Stomach (tissue), 9 donors: ENCODE measurements around the gene KRTAP5-9. TPM values are rescaled to one million over a fixed set of nuclear protein-coding genes. Genes with fewer than 3 reads are reported as not detected.
"Not testable (repeated sequence)": the region's sequence is repeated elsewhere in the genome, so short reads cannot be mapped to it uniquely, and the experiment has no call there.

Experiments used
- DNase-seq, 2 donors: peaks; one replicate each; pipeline versions ENCODE4 v3.0.0 to v3.0.0-alpha.2; 2013 to 2019
- H3K27ac ChIP-seq, 5 donors: fragments of 200-600 bp in 4 of 5; sonication (generic) in 4 of 5; one replicate each; pipeline ENCODE4 v1.5.1; 2013 to 2019; ENCODE audit warnings: mild to moderate bottlenecking in 1 of 5, moderate library complexity in 1 of 5
- H3K27me3 ChIP-seq, 3 donors: fragments of 200-600 bp; sonication (generic); one replicate each; pipeline ENCODE4 v1.5.1; 2017 to 2019; ENCODE audit warnings: mixed run types in 1 of 3
- H3K36me3 ChIP-seq, 4 donors: fragments of 200-600 bp; sonication (generic); 1 replicate in 3 of 4; 2 replicates in 1 of 4; pipeline ENCODE4 v1.5.1; 2016 to 2019
- H3K4me1 ChIP-seq, 4 donors: fragments of 200-600 bp; sonication (generic); one replicate each; pipeline ENCODE4 v1.5.1; 2016 to 2019
- H3K4me3 ChIP-seq, 4 donors: fragments of 200-600 bp; sonication (generic) in 3 of 4; one replicate each; pipeline ENCODE4 v1.5.1; 2016 to 2019; ENCODE audit warnings: mild to moderate bottlenecking in 1 of 4
- H3K9me3 ChIP-seq, 4 donors: fragments of 200-600 bp; sonication (generic); one replicate each; pipeline ENCODE4 v1.5.1; 2016 to 2019
- EP300 ChIP-seq: sonication (generic); formaldehyde crosslinking; IDR thresholded peaks from one replicate; pipeline ENCODE4 v1.6.1; 2017; ENCODE audit warnings: antibody characterized with exemption
- POLR2A ChIP-seq, 4 donors: fragments of 450-650 bp; IDR thresholded peaks; one replicate each; pipeline ENCODE4 v1.6.1; 2016; ENCODE audit warnings: antibody characterized with exemption in 4 of 4, control low read depth in 2 of 4, mild to moderate bottlenecking in 1 of 4, moderate library complexity in 1 of 4
- POLR2AphosphoS5 ChIP-seq, 3 donors: sonication (generic); formaldehyde crosslinking; IDR thresholded peaks; one replicate each; pipeline ENCODE4 v1.6.1; 2016; ENCODE audit warnings: antibody characterized with exemption in 3 of 3
- WGBS, 5 donors: extraction: QIAGEN DNeasy Blood & Tissue Kit in 3 of 5; methylation state at CpG; one replicate each; pipeline versions ENCODE4 v1.1.5 to v1.1.7; 2013 to 2018; 5-methylcytosine and 5-hydroxymethylcytosine counted together
- intact Hi-C: fragments of 100-400 bp; cut with DNase I; formaldehyde crosslinking; loops from one replicate; pipeline ENCODE4 v1.15.1; 2023; ENCODE audit warnings: low total_unique reads
- polyA plus RNA-seq, 3 donors: library from polyadenylated mRNA; stranded (reverse); fragments of 200-250 nt; gene quantifications; one replicate each; pipeline ENCODE4 v1.2.3, GENCODE V29; 2013
- total RNA-seq, 5 donors: library from RNA; depleted of rRNA; stranded (reverse); fragments of >200 nt; gene quantifications; one replicate each; pipeline versions ENCODE4 v1.1.0 to v1.2.3, GENCODE V29; 2014 to 2016
- TF ChIP-seq, protein P1 (sequence below), 7 experiments: fragments of 450-650 bp in 4 of 7; fragments of 200-600 bp in 3 of 7; sonication (generic) in 3 of 7; IDR thresholded peaks; one replicate each; pipeline ENCODE4 v1.5.1; 2016 to 2019; ENCODE audit warnings: antibody characterized with exemption in 7 of 7, control low read depth in 2 of 7, mild to moderate bottlenecking in 1 of 7
- donor health status: healthy with polysubstance abuse.
- donor health status: Bipolar disorder and iron deficiency.
- donor health status: healthy.

The KRTAP5-9 gene
- total and polyA plus RNA-seq, 8 donors, result 0.55 TPM; not detected in 7

DNA sequence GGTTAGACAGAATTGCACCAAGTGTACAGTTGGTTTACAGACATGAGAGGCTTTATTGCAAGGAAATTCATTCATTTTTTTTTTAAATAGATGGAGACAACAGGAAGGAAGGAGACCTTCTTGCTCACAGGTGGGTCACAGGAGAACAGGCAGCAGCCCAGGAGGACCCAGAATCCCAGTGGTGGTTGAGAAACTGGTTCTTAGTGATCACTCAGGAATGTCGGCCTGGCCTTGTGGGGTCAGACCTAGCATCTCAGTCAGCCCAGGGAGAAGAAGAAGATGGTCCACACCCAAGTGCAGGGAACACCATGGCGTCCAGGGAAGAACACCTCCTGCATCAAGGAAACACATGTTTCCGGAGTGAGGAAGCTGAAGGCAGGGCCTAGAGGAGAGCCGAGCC is 33.6 kb downstream of the KRTAP5-9 start:
- H3K27ac ChIP-seq, result no peak overlapping the region
- TF ChIP-seq POLR2A (IDR thresholded peaks at IDR 0.05) (no peak), EP300 (no peak), POLR2AphosphoS5 (IDR thresholded peaks at IDR 0.05) (no peak)
- TF ChIP-seq, protein P1, sequence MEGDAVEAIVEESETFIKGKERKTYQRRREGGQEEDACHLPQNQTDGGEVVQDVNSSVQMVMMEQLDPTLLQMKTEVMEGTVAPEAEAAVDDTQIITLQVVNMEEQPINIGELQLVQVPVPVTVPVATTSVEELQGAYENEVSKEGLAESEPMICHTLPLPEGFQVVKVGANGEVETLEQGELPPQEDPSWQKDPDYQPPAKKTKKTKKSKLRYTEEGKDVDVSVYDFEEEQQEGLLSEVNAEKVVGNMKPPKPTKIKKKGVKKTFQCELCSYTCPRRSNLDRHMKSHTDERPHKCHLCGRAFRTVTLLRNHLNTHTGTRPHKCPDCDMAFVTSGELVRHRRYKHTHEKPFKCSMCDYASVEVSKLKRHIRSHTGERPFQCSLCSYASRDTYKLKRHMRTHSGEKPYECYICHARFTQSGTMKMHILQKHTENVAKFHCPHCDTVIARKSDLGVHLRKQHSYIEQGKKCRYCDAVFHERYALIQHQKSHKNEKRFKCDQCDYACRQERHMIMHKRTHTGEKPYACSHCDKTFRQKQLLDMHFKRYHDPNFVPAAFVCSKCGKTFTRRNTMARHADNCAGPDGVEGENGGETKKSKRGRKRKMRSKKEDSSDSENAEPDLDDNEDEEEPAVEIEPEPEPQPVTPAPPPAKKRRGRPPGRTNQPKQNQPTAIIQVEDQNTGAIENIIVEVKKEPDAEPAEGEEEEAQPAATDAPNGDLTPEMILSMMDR (IDR thresholded peaks at IDR 0.05), result no peak
- no peak overlapping the region for H3K4me3 ChIP-seq
- H3K9me3 ChIP-seq, result no peaks in the 10 kb centered on the region
- intact Hi-C loops, result no loop called here
- H3K36me3 ChIP-seq, result no peaks in the 10 kb centered on the region
- H3K4me1 ChIP-seq, result peaks cover 0 to 10% (median 4%) of the 10 kb centered on the region in 4 donors
- H3K27me3 ChIP-seq, result peaks cover 0 to 30% (median 0%) of the 10 kb centered on the region in 3 donors
- DNase-seq, result no peak
- WGBS, 5 donors, result 76 to 86% (median 85%) methylated on average over 4 of the region's 4 CpGs

DNA sequence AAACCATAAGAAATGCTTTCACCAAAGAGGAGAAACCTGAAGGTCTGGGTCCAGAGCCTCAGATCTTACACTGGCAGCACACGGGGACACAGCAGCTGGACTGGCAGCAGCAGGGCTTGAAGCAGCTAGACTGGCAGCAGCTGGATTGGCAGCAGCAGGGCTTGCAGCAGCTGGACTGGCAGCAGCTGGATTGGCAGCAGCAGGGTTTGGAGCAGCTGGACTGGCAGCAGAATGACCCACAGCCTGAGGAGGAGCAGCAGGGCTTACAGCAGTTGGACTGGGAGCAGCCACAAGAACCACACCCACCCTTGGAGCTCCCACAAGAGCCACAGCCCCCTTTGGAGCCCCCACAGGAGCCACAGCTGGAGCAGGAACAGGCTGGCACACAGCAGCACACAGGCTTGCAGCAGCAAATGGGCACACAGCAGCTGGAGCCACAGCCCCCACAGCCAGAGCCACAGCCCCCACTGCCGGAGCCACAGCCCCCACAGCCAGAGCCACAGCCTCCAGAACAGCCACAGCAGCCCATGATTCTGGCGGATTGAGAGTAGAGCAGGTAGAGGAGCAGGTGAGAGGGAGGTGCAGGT is 34.2 kb downstream of the KRTAP5-9 start, which contains the start of gene KRTAP5-11:
TSS of gene KRTAP5-11 (minus strand) at position 567 of the 587 bp plus-strand sequence. CDS start at position 529, 38 bp downstream.
- H3K4me3 ChIP-seq, result no peak within 1 kb of the TSS
- H3K9me3 ChIP-seq, result no peaks in the 10 kb centered on the region
- 61 to 81% (median 64%) methylated on average over 2 to 3 of the region's 3 CpGs for WGBS, 5 donors
- intact Hi-C loops, result no loop called here
- peaks cover 0 to 30% (median 0%) of the 10 kb centered on the region in 3 donors for H3K27me3 ChIP-seq
- no peak for TF ChIP-seq POLR2AphosphoS5 (IDR thresholded peaks at IDR 0.05)
- TF ChIP-seq POLR2A (IDR thresholded peaks at IDR 0.05), result no peak
- TF ChIP-seq, protein P1 (IDR thresholded peaks at IDR 0.05), result no peak
- TF ChIP-seq EP300, result no peak
- no peak for DNase-seq
- H3K4me1 ChIP-seq, result peaks cover 0 to 10% (median 4%) of the 10 kb centered on the region in 4 donors
- no peaks in the 10 kb centered on the region for H3K36me3 ChIP-seq
- no peak within 1 kb of the TSS for H3K27ac ChIP-seq

DNA sequence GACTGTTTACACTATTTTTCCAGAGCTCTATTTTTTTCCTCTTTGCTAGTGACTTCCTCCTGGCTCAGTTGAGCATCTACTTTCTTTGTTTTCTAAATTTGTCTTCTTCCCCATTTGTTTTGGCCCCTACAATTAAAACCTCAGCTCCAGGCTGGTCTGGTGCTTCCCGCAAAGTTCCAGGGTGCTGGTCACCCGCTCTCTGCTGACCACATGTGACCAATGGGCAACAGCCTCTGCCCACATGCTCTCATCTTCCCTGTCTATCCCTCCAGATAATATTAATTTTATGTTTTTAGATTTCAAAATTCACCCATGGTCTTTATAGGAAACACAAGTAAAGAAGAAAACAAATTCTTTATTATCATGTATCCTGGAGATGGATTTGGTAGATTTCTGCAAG is 34.7 kb downstream of the KRTAP5-9 start:
- H3K9me3 ChIP-seq, H3K36me3 ChIP-seq, H3K4me3 ChIP-seq, intact Hi-C loops, DNase-seq, H3K27ac ChIP-seq: not testable (repeated sequence)
- Histone ChIP-seq H3K4me1 (peaks cover 0 to 10% (median 4%) of the 10 kb centered on the region in 4 donors), H3K27me3 (peaks cover 0 to 28% (median 0%) of the 10 kb centered on the region in 3 donors)
- WGBS, 5 donors, result 79 to 90% (median 87%) methylated on average over 2 of the region's 2 CpGs

DNA sequence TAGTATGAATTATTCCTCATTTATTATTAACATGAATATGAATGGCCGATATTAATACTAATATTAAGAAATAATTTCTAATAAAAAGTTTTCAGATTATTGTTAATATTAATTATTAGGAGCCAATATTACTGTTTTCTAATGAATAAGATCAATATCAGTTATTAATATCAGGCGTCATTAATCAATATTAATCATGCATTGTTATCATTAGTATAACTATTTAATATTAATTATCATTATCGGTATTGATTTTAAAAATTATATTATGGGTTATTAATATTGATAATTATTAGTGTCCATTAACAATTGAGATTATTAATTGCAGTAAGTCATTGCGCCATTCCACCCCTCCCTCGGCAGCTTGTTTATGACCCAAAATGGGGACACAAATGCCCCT is 37.5 kb downstream of the KRTAP5-9 start:
- H3K36me3 ChIP-seq, H3K4me1 ChIP-seq, intact Hi-C loops, H3K9me3 ChIP-seq, H3K4me3 ChIP-seq, DNase-seq, H3K27ac ChIP-seq: not testable (repeated sequence)
- WGBS, 5 donors, result 82 to 92% (median 91%) methylated on average over 5 of the region's 5 CpGs
- peaks cover 0 to 24% (median 0%) of the 10 kb centered on the region in 3 donors for H3K27me3 ChIP-seq

DNA sequence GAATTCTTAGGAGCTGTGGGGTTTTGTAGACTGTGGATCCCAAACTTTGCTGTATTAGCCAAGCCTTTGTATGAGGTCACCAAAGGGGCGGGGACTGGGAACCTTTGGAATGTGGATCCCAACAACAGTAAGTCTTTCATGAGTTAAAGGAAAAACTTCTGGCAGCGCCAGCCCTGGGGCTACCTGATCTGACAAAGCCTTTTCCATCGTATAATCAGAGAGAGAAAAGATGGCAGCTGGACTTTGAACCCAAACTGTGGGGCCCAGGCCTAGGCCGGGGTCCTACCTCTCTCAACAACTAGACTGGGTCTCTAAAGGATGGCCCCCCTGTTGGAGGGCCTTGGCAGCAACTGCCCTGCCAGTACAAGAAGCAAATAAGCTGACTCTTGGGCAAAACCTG is 40.1 kb downstream of the KRTAP5-9 start:
- H3K36me3 ChIP-seq, H3K27ac ChIP-seq, H3K4me1 ChIP-seq, intact Hi-C loops, H3K4me3 ChIP-seq, H3K9me3 ChIP-seq: not testable (repeated sequence)
- DNase-seq, result peak; percentile 32 to 58
- peaks cover 0 to 17% (median 0%) of the 10 kb centered on the region in 3 donors for H3K27me3 ChIP-seq
- 29 to 46% (median 37%) methylated on average over 4 of the region's 4 CpGs for WGBS, 5 donors

DNA sequence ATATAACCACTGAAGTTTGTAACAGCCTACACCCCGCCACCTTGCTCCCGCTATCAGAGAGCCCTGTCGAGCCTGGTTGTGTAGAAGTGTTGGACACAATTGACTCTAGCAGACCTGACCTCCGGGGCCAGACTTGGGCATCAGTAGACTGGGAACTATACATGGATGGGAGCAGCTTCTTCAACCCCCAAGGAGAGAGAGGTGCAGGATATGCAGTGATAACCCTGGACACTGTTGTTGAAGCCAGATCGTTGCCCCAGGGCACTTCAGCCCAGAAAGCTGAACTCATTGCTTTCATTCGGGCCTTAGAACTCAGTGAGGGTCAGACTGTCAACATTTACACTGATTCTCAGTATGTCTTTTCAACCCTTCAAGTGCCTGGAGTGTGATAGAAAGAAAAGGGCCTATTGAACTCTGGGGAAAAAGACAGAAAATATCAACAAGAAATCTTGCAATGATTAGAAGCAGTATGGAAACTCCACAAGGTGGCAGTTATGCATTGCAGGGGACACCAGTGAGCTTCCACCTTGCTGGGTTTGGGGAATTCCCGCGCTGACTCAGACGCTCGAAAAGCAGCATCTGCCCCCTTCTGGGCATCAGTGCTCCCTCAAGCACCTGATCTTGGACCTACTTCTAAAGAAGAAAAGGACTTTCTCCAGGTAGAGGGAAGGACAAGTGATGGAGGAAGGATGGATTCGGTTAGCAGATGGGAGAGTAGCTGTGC is 40.8 kb downstream of the KRTAP5-9 start:
- H3K36me3 ChIP-seq, H3K9me3 ChIP-seq, H3K27ac ChIP-seq, H3K4me1 ChIP-seq, H3K4me3 ChIP-seq, intact Hi-C loops: not testable (repeated sequence)
- peaks cover 0 to 11% (median 0%) of the 10 kb centered on the region in 3 donors for H3K27me3 ChIP-seq
- WGBS, 5 donors, result 47 to 60% (median 48%) methylated on average over 10 to 11 of the region's 11 CpGs
- peak in 1 of 2 donors; percentile 44 for DNase-seq

DNA sequence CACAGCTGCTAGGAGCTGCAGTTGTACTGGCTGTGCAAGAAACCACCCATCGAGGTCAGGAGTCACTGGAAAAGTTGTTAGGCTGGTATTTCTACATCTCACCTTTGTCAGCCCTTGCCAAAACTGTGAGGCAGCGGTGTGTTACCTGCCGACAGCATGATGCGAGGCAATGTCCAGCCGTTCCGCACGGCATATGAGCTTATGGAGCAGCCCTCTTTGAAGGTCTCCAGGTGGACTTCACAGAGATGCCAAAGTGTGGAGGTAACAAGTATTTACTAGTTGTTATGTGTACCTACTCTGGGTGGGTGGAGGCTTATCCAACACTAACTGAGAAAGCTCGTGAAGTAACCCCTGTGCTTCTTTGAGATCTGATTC is 41.3 kb downstream of the KRTAP5-9 start:
- H3K27ac ChIP-seq, H3K27me3 ChIP-seq, H3K36me3 ChIP-seq, H3K9me3 ChIP-seq, intact Hi-C loops, H3K4me1 ChIP-seq, H3K4me3 ChIP-seq: not testable (repeated sequence)
- WGBS, 5 donors, result 20 to 51% (median 39%) methylated on average over 7 to 8 of the region's 8 CpGs
- DNase-seq, result peak in 1 of 2 donors; percentile 34
